ENCODE data around the gene MOV10. TPM values are rescaled to one million over a fixed set of nuclear protein-coding genes. Genes with fewer than 3 reads are reported as not detected.
A peak's percentile ranks its signal among the peaks of the same experiment; 100 is the strongest.

The MOV10 gene
- total and polyA plus RNA-seq, 9 of the 15 experiments (the other 6 are each of a cell fraction or from before 2014, with no cell fraction given): 16.7 to 105 (median 49.5) TPM

- no peak for TF ChIP-seq ZFP1 (CRISPR knock-in tag; IDR thresholded peaks at IDR 0.05)
- no peak for TF ChIP-seq TSC22D4 (tag; IDR thresholded peaks at IDR 0.05)
- no peak for TF ChIP-seq TAF9B (IDR thresholded peaks at IDR 0.05; ENCODE audit: partially characterized antibody)
- TF ChIP-seq SMARCA5 (IDR thresholded peaks at IDR 0.05): no peak
- TF ChIP-seq RB1 (IDR thresholded peaks at IDR 0.05; ENCODE audit: low read depth): peak; percentile 58; the same call in 1 of the 2 replicates
- TF ChIP-seq SMAD4 (CRISPR knock-in tag; conservative IDR thresholded peaks at IDR 0.05): peak; percentile 37; the same call in 1 of the 2 replicates
- TF ChIP-seq XRCC4 (IDR thresholded peaks at IDR 0.05; ENCODE audit: extremely low read depth, insufficient read depth, insufficient read length): no peak
- no peak for TF ChIP-seq POLR2B (IDR thresholded peaks at IDR 0.05; ENCODE audit: low read depth, partially characterized antibody)
- TF ChIP-seq ZNF217 (CRISPR knock-in tag; IDR thresholded peaks at IDR 0.05): no peak
- no peak for TF ChIP-seq HSF4 (CRISPR knock-in tag; IDR thresholded peaks at IDR 0.05; ENCODE audit: borderline replicate concordance)
- TF ChIP-seq FOXA3 (CRISPR knock-in tag; conservative IDR thresholded peaks at IDR 0.05 in 1 of 2, IDR thresholded peaks at IDR 0.05 in 1 of 2): no peak
- no peak for TF ChIP-seq TFAP4 (CRISPR knock-in tag; IDR thresholded peaks at IDR 0.05; ENCODE audit: borderline replicate concordance)
- no peak for TF ChIP-seq ZNF77 (CRISPR knock-in tag; IDR thresholded peaks at IDR 0.05)
- no peak for TF ChIP-seq FOSL1 (tag; conservative IDR thresholded peaks at IDR 0.05)
- TF ChIP-seq PHF20 (IDR thresholded peaks at IDR 0.05; ENCODE audit: partially characterized antibody): peak; percentile 18
- TF ChIP-seq PHTF2 (CRISPR knock-in tag; IDR thresholded peaks at IDR 0.05): no peak
- no peak for TF ChIP-seq POLR2A (conservative IDR thresholded peaks at IDR 0.05)
- TF ChIP-seq SIX5 (IDR thresholded peaks at IDR 0.05; ENCODE audit: borderline replicate concordance in 1 of 2, insufficient read depth in 1 of 2, low read depth in 1 of 2, low read length in 2 of 2): no peak
- no peak for TF ChIP-seq ZNF134 (CRISPR knock-in tag; conservative IDR thresholded peaks at IDR 0.05)
- no peak for TF ChIP-seq ZNF707 (CRISPR knock-in tag; conservative IDR thresholded peaks at IDR 0.05)
- no peak for TF ChIP-seq NCOA4 (IDR thresholded peaks at IDR 0.05; ENCODE audit: partially characterized antibody)
- no peak for TF ChIP-seq NR2C1 (IDR thresholded peaks at IDR 0.05)
- TF ChIP-seq NR2C1 (tag; IDR thresholded peaks at IDR 0.05): no peak
- TF ChIP-seq MNT (conservative IDR thresholded peaks at IDR 0.05): no peak; a peak in 1 of 4 replicates
- TF ChIP-seq, protein P1, sequence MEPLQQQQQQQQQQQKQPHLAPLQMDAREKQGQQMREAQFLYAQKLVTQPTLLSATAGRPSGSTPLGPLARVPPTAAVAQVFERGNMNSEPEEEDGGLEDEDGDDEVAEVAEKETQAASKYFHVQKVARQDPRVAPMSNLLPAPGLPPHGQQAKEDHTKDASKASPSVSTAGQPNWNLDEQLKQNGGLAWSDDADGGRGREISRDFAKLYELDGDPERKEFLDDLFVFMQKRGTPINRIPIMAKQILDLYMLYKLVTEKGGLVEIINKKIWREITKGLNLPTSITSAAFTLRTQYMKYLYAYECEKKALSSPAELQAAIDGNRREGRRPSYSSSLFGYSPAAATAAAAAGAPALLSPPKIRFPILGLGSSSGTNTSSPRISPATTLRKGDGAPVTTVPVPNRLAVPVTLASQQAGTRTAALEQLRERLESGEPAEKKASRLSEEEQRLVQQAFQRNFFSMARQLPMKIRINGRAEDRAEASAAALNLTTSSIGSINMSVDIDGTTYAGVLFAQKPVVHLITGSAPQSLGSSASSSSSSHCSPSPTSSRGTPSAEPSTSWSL (CRISPR knock-in tag; IDR thresholded peaks at IDR 0.05; ENCODE audit: borderline replicate concordance): no peak
- no peak for TF ChIP-seq HCFC1 (IDR thresholded peaks at IDR 0.05; ENCODE audit: low read depth, low read length)
These were observed 40.1 kb downstream of the MOV10 start (continued) for GRCh38 chr1:112714313-112715263.
